ENCODE measurements around the gene TRHDE. TPM values are rescaled to one million over a fixed set of nuclear protein-coding genes. Genes with fewer than 3 reads are reported as not detected.

Gene TRHDE
- total RNA-seq, 1 donor from 2014 or later, result 0.87 TPM

DNA sequence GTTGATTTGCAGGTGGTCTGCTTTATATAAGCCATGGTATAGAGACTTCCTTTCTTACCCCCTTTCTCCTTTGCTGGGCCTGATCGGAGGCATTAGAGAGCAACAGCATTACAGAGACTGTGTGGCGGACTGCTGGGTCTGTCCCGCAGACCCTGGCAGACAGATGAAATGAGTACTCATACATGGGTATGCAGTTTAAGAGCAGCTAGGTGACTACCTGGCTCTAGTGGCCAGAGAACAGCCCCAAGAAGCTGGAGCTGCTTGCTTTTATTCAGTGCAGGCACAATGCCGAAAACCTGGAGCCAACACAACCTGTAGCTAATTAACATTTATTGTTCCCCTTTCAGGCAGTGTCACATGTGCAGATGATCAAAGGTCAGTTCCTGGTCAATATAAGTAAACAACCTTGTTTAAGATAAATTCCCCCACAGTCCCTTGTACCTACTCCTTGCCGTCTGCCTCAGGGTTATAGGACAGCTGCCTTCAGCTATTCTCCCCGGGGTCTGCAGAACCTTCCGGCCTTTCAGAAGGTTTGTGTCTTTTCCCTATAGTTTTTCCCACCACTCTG is 160.0 kb downstream of the TRHDE start:
- H3K27ac Mint-ChIP-seq (ENCODE audit: unreplicated experiment), result no peak overlapping the region
- H3K36me3 Mint-ChIP-seq (ENCODE audit: low read depth), result no peaks in the 10 kb centered on the region
- DNase-seq (ENCODE audit: low spot score), result no peak
- H3K27me3 Mint-ChIP-seq (ENCODE audit: low read depth), result peaks cover 3% of the 10 kb centered on the region
- H3K4me1 Mint-ChIP-seq (ENCODE audit: low read depth), result no peaks in the 10 kb centered on the region
- no peak overlapping the region for H3K4me3 Mint-ChIP-seq (ENCODE audit: unreplicated experiment)
- TF ChIP-seq, protein P1, sequence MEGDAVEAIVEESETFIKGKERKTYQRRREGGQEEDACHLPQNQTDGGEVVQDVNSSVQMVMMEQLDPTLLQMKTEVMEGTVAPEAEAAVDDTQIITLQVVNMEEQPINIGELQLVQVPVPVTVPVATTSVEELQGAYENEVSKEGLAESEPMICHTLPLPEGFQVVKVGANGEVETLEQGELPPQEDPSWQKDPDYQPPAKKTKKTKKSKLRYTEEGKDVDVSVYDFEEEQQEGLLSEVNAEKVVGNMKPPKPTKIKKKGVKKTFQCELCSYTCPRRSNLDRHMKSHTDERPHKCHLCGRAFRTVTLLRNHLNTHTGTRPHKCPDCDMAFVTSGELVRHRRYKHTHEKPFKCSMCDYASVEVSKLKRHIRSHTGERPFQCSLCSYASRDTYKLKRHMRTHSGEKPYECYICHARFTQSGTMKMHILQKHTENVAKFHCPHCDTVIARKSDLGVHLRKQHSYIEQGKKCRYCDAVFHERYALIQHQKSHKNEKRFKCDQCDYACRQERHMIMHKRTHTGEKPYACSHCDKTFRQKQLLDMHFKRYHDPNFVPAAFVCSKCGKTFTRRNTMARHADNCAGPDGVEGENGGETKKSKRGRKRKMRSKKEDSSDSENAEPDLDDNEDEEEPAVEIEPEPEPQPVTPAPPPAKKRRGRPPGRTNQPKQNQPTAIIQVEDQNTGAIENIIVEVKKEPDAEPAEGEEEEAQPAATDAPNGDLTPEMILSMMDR (IDR thresholded peaks at IDR 0.05), result no peak
- peaks cover 3% of the 10 kb centered on the region for H3K9me3 Mint-ChIP-seq (ENCODE audit: low read depth)

DNA sequence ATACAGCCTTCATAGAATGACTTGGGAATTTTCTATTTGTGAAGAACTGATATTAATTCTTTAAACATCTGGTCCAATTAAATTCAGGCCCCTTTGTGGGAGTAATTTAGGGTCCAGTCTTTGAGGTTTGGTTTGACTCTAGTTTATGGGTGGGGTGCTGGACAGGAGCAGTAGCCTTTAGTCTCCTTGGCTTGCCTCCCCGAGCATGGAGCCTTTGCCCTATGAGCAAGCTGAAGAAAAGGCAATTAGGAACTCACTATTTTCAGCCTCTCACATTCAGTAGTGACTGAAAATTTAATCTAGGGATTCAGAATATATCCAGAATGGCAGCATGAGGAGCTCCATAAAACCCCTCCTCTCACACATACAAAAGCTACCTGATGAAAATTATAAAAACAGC is 161.1 kb downstream of the TRHDE start:
- TF ChIP-seq, protein P1 (IDR thresholded peaks at IDR 0.05), result no peak

DNA sequence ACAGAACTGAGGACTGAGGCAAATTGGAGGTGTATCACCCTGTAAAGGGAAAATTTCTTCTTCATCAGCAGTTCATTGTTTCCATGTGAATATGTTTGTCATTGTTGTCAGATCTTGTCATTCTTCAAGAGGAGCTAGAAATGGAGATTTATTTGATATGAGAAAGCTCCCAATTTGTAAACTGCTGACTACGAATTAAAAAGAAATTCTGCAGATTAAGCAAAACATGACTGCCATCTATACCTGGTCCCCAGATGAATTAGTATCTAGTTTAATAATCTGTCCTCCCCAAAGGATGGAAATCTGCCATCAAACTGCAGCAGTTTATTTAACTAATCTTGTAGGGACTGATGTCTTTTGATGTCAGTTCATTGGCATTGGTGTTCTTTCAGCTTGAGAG is 162.8 kb downstream of the TRHDE start:
- no peak for DNase-seq (ENCODE audit: low spot score)
- Mint-ChIP-seq H3K27ac (ENCODE audit: unreplicated experiment) (no peak overlapping the region), H3K4me3 (ENCODE audit: unreplicated experiment) (no peak overlapping the region), H3K4me1 (ENCODE audit: low read depth) (no peaks in the 10 kb centered on the region), H3K9me3 (ENCODE audit: low read depth) (peaks cover 12% of the 10 kb centered on the region), H3K27me3 (ENCODE audit: low read depth) (peaks cover 3% of the 10 kb centered on the region), H3K36me3 (ENCODE audit: low read depth) (no peaks in the 10 kb centered on the region)
- TF ChIP-seq, protein P1 (IDR thresholded peaks at IDR 0.05), result no peak

More for the DNA sequence above, 161.1 kb downstream of the TRHDE start:
- no peak for DNase-seq (ENCODE audit: low spot score)
- Mint-ChIP-seq H3K9me3 (ENCODE audit: low read depth) (peaks cover 6% of the 10 kb centered on the region), H3K4me3 (ENCODE audit: unreplicated experiment) (no peak overlapping the region), H3K27ac (ENCODE audit: unreplicated experiment) (no peak overlapping the region), H3K27me3 (ENCODE audit: low read depth) (peaks cover 3% of the 10 kb centered on the region), H3K36me3 (ENCODE audit: low read depth) (no peaks in the 10 kb centered on the region), H3K4me1 (ENCODE audit: low read depth) (no peaks in the 10 kb centered on the region)

DNA sequence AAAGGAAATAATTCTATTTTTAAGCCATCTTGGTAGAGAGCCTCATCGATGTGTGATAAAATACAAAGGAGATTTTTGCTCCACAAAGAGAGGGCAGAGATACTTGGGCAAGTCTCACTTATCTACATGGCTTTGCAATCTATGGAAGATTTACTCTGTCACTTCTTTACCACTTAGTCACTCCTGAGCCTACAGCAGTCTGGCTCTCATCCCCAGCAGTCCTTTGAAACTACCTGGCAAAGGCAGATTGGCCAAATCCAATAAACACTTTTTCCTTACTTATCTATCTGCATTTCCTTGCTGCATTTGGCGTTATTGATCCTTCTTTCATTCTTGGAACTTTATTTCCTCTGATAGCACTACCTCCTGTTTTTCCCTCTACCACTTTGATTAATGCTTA is 170.0 kb downstream of the TRHDE start:
- DNase-seq (ENCODE audit: low spot score), result no peak
- peaks cover 12% of the 10 kb centered on the region for H3K9me3 Mint-ChIP-seq (ENCODE audit: low read depth)
- TF ChIP-seq, protein P1 (IDR thresholded peaks at IDR 0.05), result no peak
- H3K36me3 Mint-ChIP-seq (ENCODE audit: low read depth), result no peaks in the 10 kb centered on the region
- no peak overlapping the region for H3K27ac Mint-ChIP-seq (ENCODE audit: unreplicated experiment)
- no peak overlapping the region for H3K4me3 Mint-ChIP-seq (ENCODE audit: unreplicated experiment)
- no peaks in the 10 kb centered on the region for H3K4me1 Mint-ChIP-seq (ENCODE audit: low read depth)
- no peaks in the 10 kb centered on the region for H3K27me3 Mint-ChIP-seq (ENCODE audit: low read depth)

DNA sequence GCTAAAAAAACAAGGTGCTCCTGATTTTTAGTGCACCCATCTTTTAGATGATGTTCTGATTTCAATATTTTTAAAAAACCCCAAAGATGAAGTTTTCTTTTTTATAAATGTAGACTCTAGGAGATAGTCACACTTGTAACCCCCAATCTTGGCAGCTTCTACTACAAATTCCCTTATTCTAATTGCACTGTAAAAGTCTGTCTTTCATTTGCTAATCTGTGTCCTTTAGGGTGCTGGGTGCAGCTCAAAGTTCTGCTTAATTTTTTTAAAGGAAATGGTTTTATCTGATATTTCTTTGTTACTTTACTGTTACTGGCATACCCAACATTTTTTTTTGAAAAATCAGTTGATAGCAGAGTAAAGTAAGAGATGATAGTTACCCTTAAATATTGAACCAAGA is 172.0 kb downstream of the TRHDE start:
- DNase-seq (ENCODE audit: low spot score), result no peak
- no peaks in the 10 kb centered on the region for H3K4me1 Mint-ChIP-seq (ENCODE audit: low read depth)
- H3K4me3 Mint-ChIP-seq (ENCODE audit: unreplicated experiment), result no peak overlapping the region
- no peaks in the 10 kb centered on the region for H3K36me3 Mint-ChIP-seq (ENCODE audit: low read depth)
- TF ChIP-seq, protein P1 (IDR thresholded peaks at IDR 0.05), result no peak
- H3K9me3 Mint-ChIP-seq (ENCODE audit: low read depth), result peaks cover 5% of the 10 kb centered on the region
- no peak overlapping the region for H3K27ac Mint-ChIP-seq (ENCODE audit: unreplicated experiment)
- no peaks in the 10 kb centered on the region for H3K27me3 Mint-ChIP-seq (ENCODE audit: low read depth)

Data from chondrocyte (in vitro differentiated cells).